H1 (cell line): ENCODE data around the gene CELF1. TPM values are rescaled to one million over a fixed set of nuclear protein-coding genes. Genes with fewer than 3 reads are reported as not detected.
A peak's percentile ranks its signal among the peaks of the same experiment; 100 is the strongest.

Source experiments
- CEBPB ChIP-seq: IDR thresholded peaks from 2 replicates; pipeline ENCODE4 v1.6.1; 2012; ENCODE audit warnings: low read depth, low read length
- CHD1 ChIP-seq: IDR thresholded peaks from 2 replicates; pipeline ENCODE4 v1.6.1; 2012; ENCODE audit warnings: low read depth, low read length, improper control_type of control experiment
- E2F6 ChIP-seq: IDR thresholded peaks from 2 replicates; pipeline ENCODE4 v1.6.1; 2012; ENCODE audit warnings: inconsistent platforms
- KDM5A ChIP-seq: fragments of 200-600 bp; IDR thresholded peaks from 2 replicates; pipeline ENCODE4 v1.7.1; 2012; ENCODE audit warnings: mild to moderate bottlenecking, low read length, inconsistent platforms, mixed read lengths
- MAFK ChIP-seq: IDR thresholded peaks from 2 replicates; pipeline ENCODE4 v1.6.1; 2012; ENCODE audit warnings: low read depth, mild to moderate bottlenecking, improper control_type of control experiment, low read length
- NANOG ChIP-seq: IDR thresholded peaks from 2 replicates; pipeline ENCODE4 v1.6.1; 2011; ENCODE audit warnings: low read length, low read depth, mild to moderate bottlenecking, inconsistent platforms; ENCODE audit not compliant: insufficient read depth, poor library complexity, severe bottlenecking
- NRF1 ChIP-seq: IDR thresholded peaks from 2 replicates; pipeline ENCODE4 v1.6.1; 2011; ENCODE audit warnings: mild to moderate bottlenecking, low read depth, low read length, improper control_type of control experiment
- POLR2A ChIP-seq, 2 experiments: IDR thresholded peaks; 1 replicate in 1 of 2; 2 replicates in 1 of 2; pipeline ENCODE4 v1.6.1; 2011; ENCODE audit warnings: low read depth in 2 of 2, low read length in 2 of 2, mild to moderate bottlenecking in 2 of 2; ENCODE audit errors: control extremely low read depth in 1 of 2
- RAD21 ChIP-seq, 2 experiments: IDR thresholded peaks in 1 of 2; conservative IDR thresholded peaks in 1 of 2; 2 replicates each; pipeline ENCODE4 v1.6.1; 2011; ENCODE audit warnings: low read depth in 2 of 2, low read length in 2 of 2, improper control_type of control experiment in 1 of 2, inconsistent platforms in 1 of 2, mild to moderate bottlenecking in 1 of 2, moderate library complexity in 1 of 2
- SAP30 ChIP-seq: fragments of 300-600 bp; sonication (generic); IDR thresholded peaks from 2 replicates; pipeline ENCODE4 v1.7.1; 2012; ENCODE audit warnings: low read length, moderate library complexity, mild to moderate bottlenecking, inconsistent platforms; ENCODE audit not compliant: insufficient read depth, insufficient replicate concordance
- SUZ12 ChIP-seq: fragments of 200-600 bp; sonication (generic); IDR thresholded peaks from 2 replicates; pipeline ENCODE4 v1.6.1; 2012; ENCODE audit warnings: mild to moderate bottlenecking, inconsistent platforms, low read length, moderate library complexity, mixed read lengths
- polyA plus RNA-seq, 7 experiments: library from polyadenylated mRNA; depleted of rRNA in 3 of 7; stranded (reverse) in 5 of 7; unstranded in 2 of 7; fragments of >200 nt in 5 of 7; fragments of 200-250 nt in 2 of 7; gene quantifications; 1 replicate in 5 of 7; 2 replicates in 1 of 7; 4 replicates in 1 of 7; pipeline versions ENCODE4 v1.2.1 to v1.2.3, GENCODE V29; 2011 to 2013; ENCODE audit warnings: missing spikeins in 2 of 7, mixed read lengths in 2 of 7
- total RNA-seq: library from RNA; stranded (reverse); fragmentation: NEBNext Ultra II Directional; extraction: Animal tissue kit (Norgen Biotek cat#: 25700); gene quantifications from 2 replicates; pipeline ENCODE4 v1.2.1, GENCODE V29; 2021

Gene CELF1
- total and polyA plus RNA-seq, 2 of the 8 experiments (the other 6 are each of a cell fraction or from before 2014, with no cell fraction given): 131 to 197 TPM

GRCh38 chr11:47552566-47553405 lies at the start of gene CELF1 (continued):
- no peak for TF ChIP-seq SUZ12
- TF ChIP-seq MAFK: no peak
- no peak for TF ChIP-seq NRF1
- peak; percentile 35 to 53; a peak in 3 of 4 replicates for TF ChIP-seq RAD21 (IDR thresholded peaks at IDR 0.05 in 1 of 2, conservative IDR thresholded peaks at IDR 0.05 in 1 of 2; ENCODE audit: low read depth in 2 of 2, low read length in 2 of 2)
- no peak for TF ChIP-seq CHD1
- no peak for TF ChIP-seq NANOG
- peak; percentile 42 to 71 for TF ChIP-seq POLR2A (IDR thresholded peaks at IDR 0.05; ENCODE audit: control extremely low read depth in 1 of 2, low read depth in 2 of 2, low read length in 2 of 2)
- no peak for TF ChIP-seq KDM5A
- no peak for TF ChIP-seq E2F6
- TF ChIP-seq SAP30: no peak
- no peak for TF ChIP-seq CEBPB
